NCI-H1436 (cell line): ENCODE measurements around the gene ERFE.

ENCODE experiments used
- DNase-seq: peaks from one replicate; lab custom pipeline; 2025; lab: John Stamatoyannopoulos, UW

Gene ERFE

GRCh38 chr2:238155051-238155760, 3.6 kb upstream of the ERFE start:
- DNase-seq = no peak

DNA sequence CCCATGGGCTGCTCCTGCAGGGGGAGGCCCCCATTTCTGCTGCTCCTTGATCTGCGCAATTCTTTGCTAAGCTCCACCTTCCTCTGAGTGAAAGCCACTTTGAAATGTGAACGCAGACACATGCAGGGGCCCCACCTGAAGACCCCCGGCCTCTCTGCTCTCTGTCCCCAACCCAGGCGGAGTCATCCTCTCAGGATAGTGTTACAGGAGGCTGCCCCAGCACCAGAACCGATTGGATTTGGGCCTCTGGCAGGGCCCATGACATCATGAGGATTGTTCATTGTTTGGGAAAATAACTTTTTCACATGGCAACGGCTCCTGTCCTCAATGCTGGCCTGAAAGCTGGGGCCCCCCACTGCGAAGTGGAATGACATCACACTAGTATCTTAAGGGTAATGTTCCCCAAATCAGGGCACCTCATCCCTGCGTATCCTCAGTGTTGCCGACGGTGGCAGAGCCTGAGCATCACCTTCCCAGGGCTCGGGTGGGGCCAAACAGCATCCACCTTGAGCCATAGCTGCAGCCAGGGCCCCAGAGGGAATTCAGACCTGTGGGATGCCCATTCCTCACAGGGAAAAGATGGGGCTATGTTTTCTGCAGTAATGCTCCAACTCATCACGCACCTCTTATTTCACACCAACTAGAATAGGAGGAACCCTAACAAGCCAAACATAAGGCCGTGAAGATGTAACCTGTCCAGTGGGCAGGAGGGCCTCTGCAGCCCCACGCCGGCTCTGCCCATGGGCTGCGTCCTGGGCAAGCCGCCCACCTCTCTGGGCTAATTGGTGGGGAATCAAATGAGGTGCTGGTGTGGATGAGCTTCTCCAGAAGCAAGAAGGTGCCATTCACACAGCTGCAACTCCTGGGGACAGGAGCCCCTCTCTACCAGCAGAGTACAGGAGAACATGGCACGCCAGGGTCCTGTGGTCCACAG, 2.7 kb upstream of the ERFE start:
- no peak for DNase-seq

GRCh38 chr2:238157506-238158017, 1.2 kb upstream of the ERFE start:
- DNase-seq = no peak

DNA sequence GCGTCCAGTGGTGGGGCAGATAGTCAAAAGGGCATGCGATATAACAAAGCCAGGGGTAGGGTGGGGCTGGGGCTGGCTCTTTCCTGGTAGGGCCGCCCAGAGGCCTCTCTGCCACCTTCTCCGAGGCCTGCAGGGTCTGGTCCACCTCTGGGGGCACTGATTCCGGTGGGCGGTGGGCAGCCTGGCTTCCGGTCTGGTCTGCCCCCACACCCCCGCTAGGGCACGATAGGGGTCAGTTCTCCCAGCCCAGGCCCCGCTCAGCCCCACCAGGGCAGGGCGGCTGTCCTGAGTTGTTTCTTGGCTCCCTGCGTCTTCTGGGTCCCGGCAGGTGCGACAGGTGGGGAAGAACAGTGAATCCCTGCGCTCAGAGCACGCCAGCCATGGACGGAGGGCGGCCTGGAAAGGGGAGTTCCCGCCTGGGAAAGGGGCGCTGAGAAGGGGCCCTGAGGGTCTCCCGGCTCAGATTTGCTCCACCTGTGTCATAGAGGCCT, 707 bp upstream of the ERFE start:
- no peak for DNase-seq

- DNase-seq = no peak
Observed at GRCh38 chr2:238159071-238159539, 335 bp downstream of the ERFE start.

DNA sequence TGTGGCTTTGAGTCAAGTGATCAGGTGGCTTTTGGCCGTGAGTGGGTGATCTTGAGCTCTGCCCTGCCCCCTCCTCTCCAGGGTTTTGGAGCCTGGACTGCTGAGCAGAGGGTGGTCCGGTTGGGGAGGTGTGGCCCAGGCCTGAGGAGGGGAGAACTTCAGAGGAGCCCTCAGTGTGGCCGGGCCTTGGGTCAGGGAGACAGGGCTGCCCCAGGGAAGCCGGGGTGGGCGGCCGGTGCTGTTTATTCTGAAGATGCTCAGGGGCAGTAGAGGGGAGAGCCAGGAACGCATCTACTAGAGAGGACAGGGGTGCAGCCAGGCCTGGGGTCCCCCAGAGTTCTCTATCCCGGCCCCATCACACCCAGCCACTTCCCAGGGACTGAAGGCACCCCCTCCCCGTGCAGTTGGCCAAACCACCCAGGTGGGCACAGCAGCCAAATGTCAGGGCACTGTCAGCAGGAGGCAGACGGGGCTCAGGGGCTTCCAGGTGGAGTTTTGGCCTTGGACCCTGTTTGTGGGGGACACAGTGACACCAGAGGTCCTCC, 963 bp downstream of the ERFE start:
- no peak for DNase-seq

DNA sequence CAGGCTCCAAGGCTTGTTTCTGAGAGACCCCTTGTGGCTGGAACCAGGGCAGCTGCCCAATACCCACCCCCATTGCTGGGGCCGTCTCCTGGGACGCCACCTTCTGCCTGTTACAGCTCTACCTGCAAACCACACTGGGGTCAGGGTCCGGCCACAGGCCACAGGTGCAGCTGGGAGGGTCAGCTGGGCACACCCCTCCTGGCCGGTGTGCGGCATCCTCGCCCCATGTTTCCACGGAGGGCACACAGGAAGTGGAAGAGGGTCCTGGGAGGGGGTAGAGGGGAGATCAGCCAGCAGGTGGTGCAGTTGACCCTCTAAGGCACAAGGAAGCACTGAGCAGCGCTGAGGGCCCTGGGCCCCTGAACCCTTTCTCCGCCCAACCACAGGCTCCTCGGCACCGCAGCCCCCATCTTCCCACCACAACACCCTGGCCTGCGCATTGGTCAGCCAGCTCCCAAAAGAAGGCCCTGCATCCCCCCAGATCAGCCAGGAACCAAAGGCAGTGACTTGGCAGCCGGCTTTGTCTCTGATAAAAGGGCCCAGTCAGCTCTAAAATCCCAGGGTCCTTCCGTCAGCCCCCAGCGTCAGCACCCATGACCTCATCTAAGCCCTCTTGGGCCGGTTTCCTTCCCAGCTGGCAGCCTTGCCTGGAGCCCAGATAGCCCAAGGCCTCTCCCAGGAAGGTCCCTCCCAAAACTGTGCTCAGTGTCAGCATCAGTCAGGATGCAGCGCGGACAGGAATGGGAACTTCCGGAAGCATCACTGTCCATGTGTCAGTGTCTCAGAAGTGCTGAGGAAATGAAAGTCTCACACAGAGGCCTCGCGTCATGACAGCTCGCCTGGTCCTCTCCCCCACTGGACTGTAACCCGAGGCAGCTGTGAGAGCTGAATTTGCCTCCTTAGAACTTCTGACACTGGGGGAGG, 1.7 kb downstream of the ERFE start:
- peak; percentile 9 for DNase-seq

DNA sequence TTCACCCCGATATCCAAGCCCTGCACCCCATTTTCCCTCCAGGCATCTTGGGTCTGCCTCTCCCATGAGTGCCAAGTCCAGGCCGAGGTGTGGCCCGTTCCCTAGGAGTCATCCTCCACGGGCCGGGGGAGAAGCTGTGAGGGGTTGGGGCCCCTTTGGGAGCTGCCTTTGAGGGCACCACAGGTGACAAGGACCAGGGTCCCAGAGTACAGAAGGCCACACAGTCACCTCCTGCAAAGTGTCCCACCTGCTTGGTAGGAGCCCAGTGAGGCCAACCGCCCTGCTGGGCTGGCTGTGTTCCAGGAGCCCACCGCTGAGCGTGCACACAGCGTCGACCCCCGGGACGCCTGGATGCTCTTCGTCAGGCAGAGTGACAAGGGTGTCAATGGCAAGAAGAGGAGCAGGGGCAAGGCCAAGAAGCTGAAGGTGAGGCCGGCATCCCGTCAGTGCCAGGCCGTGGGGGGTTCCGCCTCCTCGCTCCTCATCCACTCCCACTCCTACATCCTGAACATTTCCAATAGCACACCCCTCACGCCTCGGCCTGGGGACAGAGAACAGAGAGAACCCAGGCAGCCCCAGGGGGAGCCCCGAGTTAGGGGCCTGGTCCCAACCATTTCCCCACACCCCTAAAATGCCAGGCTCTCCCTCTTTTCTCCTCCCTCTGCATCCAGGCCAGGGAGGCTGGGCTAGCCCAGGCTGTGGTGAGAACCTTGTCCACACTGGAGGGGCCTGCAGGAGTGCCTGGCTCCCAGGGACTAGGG, 2.7 kb downstream of the ERFE start:
- no peak for DNase-seq

DNA sequence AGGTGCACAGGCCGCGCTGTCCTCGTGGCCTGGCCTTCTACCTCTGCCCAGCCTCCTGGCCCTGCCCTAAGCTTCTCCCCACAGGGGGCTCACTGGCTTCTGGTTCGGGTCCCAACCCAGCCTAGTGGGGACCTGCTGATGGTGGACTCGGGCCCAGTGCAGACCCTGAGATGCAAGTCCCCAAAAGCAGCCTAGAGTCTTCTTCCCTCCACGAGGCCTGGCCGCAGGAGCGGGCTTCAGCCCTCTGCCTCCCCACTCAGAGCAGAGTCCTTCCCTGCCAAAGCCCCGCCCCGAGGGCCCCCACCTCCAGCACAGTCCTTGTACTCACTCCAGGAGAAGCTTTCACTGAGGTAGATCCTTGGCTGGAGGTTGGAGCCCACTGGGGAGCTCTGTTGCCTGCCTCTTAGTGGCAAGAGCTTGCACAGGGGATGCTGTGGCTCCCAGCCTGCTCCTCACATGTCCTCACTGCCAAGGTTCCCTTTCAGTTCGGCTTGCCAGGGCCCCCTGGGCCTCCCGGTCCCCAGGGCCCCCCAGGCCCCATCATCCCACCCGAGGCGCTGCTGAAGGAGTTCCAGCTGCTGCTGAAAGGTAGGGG, 3.6 kb downstream of the ERFE start:
- DNase-seq = no peak

GRCh38 chr2:238162846-238163441, 4.2 kb downstream of the ERFE start:
- DNase-seq = no peak

- no peak for DNase-seq
Observed at GRCh38 chr2:238163481-238164198, 4.9 kb downstream of the ERFE start.

DNA sequence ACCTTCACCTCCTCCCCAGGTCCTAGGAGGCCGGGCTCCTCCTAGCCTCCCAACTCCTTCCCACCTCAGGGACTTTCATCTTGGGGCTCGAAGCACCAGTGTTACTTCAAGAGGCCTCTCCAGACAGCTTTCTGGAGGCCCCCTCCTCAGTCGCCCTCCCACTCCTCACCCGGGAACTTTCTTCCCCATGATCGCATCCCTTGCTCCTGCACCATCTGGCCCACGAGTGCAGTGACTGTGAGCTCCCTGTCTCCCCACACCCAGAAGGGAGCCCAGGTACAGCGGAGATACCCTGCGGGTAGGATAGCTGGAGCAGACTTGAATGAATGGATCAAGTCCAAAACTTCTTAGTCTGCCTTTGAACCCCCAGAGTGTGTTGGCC, 6.1 kb downstream of the ERFE start:
- no peak for DNase-seq

GRCh38 chr2:238165288-238165921, 6.6 kb downstream of the ERFE start:
- no peak for DNase-seq

DNA sequence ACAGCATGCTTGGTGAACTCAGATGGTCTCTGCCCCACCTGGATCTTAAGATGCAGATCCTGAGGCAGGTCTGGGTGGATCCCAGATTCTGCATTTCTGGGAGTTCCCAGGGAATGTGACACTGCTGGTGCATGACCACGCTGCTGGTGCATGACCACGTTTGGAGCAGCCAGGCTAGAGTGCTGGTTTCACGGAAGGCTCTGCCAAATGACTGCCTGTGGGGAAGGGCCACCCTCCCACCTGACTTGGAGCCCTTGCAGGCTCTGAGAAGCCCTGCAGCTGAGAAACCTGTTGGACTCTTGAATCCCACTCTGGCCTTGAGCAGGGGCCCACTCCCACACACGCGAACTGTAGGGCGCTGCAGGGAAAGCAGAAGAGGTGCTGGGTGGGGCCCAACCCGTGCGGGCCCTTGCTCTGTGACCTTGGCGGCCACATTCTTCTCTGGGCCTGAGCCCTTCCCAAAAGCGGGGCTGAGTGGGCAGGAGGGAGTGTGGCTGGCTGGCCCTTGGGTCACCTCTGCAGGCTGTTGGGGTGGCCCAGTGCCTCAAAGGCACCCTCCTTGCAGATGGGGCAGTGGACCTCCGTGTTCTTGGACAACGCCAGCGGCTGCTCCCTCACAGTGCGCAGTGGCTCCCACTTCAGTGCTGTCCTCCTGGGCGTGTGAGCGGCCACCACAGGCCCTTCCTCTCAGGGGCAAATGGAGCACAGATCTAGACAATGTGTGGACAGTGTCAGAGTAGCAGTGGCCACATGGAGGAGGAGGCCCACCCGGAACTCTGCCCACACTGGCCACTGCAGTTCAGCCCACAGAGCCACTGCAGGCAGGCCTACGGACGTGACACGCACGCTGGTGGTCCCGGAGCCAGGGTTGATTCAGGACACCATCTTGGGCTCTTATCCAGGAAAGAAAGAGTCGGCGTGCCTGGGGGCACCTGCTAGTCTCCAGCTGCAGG, 7.9 kb downstream of the ERFE start:
- DNase-seq = no peak

- DNase-seq = no peak
Observed at GRCh38 chr2:238167344-238167715, 8.6 kb downstream of the ERFE start.

GRCh38 chr2:238167761-238168160, 9.0 kb downstream of the ERFE start:
- no peak for DNase-seq

DNA sequence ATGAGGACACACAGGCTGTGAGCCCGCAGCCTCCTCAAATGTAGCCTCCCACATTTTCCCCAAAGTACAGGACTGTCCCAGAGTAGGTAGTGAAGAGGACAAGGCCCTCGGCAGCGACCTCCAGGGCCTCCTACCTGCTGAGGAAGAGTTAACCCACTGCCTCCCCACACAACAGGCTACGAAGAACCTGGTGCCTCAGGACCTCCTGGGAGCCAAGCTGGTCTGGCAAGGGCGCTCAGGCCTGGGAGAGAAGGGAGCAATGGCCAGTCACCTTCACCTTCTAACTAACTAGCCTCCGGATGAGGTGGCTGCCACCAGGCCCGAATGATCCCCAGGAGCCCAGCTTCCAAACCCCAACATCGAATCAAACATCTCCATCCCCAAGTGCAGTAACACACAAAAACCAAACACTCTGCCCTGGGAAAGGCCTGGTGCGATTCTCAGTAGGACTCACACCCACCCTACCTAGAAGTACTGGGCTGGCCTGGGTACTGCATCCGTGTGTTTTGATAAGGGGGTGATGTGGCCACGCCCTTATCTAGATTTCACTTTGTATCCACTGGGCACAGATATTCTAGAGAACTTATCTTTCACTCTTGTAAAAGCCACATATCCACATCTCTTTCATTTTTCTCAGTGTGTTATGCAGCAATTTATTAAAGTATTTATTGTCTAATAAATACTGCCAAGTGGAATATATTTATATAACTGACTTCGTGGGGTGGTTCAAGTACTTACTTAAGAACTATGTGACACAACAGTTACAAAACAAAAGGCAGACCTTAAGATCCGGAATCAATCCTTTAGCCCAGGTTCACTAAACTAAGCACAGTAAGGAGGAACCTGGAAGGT, 9.7 kb downstream of the ERFE start:
- no peak for DNase-seq
